Neural progenitor cell (in vitro differentiated cells): ENCODE measurements around the gene CREB5.

Experiments
- CTCF ChIP-seq: fragments of 200-600 bp; sonication (generic); IDR thresholded peaks from 2 replicates; pipeline ENCODE4 v1.5.1; 2017; ENCODE audit warnings: antibody characterized with exemption, mild to moderate bottlenecking
- EZH2 ChIP-seq: fragments of 200-600 bp; sonication (generic); IDR thresholded peaks from 2 replicates; pipeline ENCODE4 v1.6.1; 2017; ENCODE audit warnings: antibody characterized with exemption, mild to moderate bottlenecking, moderate library complexity

GRCh38 chr7:28383975-28384374 lies 28.3 kb upstream of the CREB5 start:
- no peak for TF ChIP-seq EZH2
- no peak for TF ChIP-seq CTCF
